ENCODE measurements around the gene BUD31.
"Not testable (repeated sequence)": the region's sequence is repeated elsewhere in the genome, so short reads cannot be mapped to it uniquely, and the experiment has no call there.

Gene BUD31

DNA sequence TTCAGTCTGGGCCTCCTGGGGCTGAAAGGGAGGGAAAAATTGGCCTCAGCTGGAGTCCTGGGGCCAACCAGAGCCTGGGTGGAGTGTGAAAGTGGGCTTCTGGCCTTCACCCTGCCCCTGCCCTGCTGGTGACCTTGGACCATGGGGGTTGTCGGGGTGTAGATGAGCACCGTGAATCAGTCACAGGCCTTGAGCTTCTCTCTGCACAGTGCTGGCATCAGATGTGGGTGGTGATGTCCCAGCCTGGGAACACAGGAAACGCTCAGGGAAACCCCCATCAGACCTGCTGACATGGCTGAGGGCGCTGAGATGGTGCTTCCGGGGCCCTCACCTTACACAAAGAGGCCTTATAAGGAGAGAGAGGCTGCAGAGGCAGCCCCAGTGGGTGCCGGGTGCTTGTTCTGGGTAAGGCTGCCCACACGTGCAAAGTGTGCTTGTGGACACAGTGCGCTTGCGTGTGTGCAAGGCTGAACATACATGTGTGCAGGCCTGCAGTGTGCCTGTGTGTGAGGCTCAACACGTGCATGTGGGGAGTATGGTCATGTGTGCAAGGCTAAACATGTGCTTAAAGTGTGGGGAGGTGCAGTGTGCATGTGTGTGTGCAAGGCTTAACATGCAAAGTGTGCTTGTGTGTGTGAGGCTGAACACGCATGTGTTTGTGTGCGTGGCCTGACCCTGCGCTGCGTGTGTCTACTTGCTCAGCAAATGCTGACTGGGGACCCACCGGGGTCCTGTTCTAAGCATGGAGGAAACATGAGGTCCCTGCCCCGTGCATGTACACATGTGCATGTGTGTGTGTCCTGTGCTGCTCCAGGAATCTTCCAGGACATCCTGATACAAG, 27.7 kb upstream of the BUD31 start:
- peak; percentile 91 for DNase-seq

DNA sequence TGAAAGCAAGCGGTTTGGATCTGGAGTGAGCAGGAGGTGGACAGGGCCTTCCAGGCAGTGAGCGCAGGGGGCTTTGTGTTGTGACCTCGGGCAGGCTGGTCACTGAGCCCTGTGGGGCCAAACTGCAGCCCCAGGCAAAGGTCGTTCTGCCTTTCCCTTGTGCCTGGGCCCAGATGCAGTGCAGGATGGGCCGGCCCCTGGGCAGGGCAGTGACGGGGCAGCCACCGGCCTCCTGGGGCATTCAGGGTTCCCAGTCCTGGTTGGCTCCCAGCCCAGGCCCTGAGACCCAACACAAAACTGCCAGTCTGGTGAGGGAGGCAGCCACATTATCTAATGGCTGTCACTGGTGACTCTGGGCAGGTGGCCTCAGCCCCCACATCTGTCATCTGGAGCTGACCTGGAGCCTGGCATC, 27.1 kb upstream of the BUD31 start:
- no peak for DNase-seq

DNA sequence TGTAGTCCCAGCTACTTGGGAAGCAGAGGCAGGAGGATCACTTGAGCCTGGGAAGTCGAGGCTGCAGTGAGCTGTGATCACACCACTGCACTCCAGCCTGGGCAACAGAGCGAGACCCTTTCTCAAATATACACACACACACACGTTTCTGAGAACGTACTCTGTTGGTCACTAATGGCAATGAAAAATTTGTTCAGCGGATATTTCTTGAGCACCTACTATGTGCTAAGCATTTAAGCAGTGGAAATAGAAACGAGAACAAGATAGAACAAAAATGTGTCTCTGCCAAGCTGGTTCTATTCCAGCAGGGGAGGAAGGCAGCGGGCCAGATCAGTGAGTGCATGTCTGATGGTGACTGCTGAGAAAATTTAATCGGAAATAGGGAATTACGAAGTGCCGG, 25.6 kb upstream of the BUD31 start:
- DNase-seq, result no peak

DNA sequence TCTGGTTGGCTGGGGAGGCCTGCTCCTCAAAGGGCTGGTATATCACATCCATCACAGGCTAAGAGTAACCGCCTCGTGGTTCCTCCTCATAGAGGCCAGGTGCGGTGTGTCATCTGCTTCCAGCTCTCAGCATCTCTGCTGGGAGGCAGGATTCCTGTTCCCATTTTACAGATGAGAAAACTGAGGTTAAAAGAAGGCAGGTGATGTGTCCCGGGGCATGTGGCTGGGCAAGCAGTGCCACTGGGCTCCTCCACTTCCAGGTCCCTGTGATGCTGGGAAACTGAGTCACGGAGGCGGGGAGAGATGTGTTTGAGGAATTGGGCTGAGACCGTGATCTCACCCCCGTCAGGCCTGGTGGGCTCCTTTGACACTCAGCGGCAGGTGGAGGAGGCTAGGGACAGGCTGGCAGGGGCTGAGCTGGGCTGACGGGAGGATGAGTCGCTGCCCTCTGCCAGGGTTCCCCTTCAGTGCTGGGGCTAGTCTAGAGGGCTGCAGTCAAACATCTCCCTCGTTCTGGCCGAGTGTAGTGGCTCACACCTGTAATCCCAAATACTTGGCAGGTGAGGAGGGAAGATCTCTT, 24.9 kb upstream of the BUD31 start:
- DNase-seq, result no peak

DNA sequence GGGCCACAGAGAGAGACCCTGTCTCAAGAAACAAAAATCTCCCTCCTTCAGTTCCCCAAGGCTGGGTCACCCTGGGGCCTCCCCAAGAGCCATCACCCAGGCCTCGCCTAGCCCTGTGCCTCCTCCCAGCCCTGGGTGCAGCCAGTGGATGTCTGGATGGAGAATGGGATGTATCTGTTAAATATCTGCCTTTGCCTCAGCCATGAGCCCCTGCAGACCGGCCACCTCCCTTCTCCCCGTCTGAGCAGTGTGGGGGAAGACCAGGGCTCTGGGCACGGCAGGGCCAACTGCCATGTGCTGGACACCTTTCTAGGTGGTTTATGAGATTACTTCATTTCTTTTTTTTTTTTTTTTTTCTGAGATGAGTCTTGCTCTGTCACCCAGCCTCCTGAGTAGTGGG, 24.2 kb upstream of the BUD31 start:
- no peak for DNase-seq

DNA sequence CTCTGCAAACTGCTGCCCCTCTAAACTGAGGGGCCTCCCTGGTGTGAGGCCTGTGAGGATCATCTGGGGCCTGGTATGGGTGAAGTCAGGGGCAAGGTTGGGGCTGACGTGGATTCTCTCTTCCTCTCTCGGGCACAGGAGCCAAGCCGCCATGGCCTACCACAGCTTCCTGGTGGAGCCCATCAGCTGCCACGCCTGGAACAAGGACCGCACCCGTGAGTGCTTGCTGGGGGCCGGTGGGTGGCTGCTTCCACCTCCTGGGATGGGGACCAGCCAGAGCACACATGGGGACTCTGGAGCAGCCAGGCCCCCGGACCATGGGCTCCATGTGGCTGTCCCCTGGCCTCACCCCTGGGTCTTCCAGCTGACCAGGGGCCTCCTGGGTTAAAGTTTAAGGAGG, 23.2 kb upstream of the BUD31 start:
- DNase-seq, result no peak

DNA sequence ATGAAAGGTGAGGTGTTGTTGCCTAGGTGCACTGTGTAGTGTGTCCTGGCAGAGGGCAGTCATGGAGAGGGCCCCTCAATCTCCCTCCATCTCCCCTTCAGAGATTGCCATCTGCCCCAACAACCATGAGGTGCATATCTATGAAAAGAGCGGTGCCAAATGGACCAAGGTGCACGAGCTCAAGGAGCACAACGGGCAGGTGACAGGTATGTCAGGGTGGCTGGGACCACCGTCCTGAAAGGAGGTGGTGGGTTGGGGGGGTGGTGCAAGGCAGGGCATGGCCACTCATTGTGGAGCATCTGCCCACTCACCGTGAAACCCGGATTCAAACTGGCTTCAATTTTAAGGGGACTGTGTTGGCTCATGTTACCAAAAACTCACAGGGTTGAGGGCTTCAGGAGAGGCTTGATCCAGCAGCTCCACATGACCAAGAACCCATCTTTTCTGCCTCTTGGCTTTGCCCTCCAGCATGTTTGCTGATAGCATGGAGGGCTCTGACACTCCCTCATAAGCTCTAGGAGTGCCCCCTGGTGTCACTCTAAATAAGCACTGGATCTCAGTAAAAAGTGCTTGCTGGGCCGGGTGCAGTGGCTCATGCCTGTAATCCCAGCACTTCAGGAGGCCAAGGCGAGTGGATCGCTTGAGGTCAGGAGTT, 22.1 kb upstream of the BUD31 start:
- peak; percentile 32 for DNase-seq

DNA sequence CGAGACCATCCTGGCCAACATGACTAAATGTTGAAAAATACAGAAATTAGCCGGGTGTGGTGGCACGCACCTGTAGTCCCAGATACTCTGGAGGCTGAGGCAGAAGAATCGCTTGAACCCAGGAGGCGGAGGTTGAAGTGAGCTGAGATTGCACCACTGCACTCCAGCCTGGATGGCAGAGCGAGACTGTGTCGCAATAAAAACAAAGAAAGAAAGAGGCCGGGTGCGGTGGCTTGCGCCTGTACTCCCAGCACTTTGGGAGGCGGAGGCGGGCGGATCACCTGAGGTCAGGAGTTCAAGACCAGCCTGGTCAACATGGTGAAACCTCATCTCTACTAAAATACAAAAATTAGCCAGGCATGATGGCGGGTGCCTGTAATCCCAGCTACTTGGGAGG, 21.5 kb upstream of the BUD31 start:
- not testable (repeated sequence) for DNase-seq

DNA sequence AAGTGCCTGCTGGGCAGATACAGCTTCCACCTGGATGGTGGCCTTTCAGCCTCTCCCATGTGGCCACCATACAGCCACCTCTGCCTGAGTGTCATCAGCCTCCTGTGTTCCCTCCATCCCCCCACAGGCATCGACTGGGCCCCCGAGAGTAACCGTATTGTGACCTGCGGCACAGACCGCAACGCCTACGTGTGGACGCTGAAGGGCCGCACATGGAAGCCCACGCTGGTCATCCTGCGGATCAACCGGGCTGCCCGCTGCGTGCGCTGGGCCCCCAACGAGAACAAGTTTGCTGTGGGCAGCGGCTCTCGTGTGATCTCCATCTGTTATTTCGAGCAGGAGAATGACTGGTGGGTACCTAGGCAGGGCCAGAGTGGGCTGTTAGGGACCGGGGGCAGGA, 20.9 kb upstream of the BUD31 start:
- no peak for DNase-seq

DNA sequence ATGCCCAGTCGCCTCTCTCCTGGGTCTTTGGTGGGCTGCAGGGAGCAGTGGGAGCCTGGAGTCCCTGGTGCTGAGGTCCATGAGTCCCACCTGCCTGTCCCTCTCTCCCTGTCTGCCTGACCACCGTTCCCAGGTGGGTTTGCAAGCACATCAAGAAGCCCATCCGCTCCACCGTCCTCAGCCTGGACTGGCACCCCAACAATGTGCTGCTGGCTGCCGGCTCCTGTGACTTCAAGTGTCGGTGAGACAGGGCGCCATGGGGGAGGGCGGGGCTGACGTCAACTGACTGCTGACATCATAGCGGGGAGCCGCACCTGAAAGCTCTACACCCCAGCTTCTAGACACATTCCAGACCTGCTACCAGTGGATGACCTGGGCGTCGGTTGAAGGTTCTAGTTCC, 19.0 kb upstream of the BUD31 start:
- DNase-seq, result no peak

DNA sequence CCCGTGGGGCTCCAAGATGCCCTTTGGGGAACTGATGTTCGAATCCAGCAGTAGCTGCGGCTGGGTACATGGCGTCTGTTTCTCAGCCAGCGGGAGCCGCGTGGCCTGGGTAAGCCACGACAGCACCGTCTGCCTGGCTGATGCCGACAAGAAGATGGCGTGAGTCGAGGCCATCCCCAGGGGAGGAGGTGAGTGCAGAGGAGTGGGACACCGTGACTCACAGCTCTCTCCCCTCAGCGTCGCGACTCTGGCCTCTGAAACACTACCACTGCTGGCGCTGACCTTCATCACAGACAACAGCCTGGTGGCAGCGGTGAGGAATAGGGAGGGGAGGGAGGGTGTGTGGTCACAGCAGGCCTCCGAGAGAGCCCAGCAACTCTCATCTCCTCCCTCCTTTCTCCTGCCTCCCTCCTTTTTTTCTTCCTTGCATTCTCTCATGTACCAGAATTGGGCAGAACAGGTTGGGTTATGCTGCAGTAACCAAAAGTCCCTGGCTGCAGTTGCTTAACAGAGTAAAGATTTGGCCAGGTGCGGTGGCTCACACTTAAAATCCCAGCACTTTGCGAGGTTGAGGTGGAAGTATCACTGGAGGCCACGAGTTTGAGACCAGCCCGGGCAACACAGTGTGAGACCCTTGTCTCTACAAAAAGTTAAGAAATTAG, 17.7 kb upstream of the BUD31 start:
- DNase-seq, result no peak

DNA sequence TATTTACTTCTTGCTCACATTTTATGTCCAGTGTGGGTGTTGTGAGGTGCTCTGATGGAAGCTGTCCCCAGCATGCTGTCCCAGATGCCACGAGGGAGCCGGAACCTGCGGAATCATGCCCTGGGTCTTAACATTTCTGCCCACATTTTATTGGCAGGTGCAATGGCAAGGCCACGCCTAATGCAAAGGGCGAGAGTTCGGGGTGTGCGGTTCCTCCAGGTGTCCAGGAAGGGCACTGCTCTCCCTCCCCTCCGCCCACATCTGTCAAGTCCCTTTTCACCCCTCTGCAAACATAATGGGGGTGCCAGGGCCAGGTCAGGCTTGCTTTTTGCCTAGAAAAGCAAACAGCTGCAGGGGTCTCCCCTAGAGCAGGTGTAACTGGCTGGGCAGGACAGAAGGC, 16.7 kb upstream of the BUD31 start:
- DNase-seq, result no peak

DNA sequence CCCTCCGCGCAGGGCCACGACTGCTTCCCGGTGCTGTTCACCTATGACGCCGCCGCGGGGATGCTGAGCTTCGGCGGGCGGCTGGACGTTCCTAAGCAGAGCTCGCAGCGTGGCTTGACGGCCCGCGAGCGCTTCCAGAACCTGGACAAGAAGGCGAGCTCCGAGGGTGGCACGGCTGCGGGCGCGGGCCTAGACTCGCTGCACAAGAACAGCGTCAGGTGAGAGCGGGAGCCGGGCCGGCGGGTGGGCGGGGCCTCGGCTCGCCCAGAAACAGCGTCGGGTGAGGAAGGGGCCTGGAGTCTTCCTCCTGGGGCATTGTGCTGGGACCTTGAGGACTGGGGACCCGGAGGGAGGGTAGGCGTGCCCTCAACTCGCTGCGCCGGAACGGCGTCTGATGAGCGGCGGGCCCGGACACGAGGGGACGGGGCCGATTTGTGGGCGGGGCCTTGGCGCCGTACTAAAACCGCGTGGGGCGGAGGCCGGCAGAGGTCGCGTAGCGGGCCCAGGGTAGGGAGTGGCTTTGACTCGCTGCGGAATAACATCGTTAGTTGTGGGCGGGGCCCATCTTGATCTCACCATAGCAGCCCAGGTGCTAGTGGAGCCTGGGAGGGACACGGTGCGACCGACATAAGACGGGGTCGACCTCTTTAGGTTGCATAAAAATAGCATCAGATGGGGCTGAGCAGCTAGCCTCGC, 16.0 kb upstream of the BUD31 start:
- peak; percentile 78 for DNase-seq

DNA sequence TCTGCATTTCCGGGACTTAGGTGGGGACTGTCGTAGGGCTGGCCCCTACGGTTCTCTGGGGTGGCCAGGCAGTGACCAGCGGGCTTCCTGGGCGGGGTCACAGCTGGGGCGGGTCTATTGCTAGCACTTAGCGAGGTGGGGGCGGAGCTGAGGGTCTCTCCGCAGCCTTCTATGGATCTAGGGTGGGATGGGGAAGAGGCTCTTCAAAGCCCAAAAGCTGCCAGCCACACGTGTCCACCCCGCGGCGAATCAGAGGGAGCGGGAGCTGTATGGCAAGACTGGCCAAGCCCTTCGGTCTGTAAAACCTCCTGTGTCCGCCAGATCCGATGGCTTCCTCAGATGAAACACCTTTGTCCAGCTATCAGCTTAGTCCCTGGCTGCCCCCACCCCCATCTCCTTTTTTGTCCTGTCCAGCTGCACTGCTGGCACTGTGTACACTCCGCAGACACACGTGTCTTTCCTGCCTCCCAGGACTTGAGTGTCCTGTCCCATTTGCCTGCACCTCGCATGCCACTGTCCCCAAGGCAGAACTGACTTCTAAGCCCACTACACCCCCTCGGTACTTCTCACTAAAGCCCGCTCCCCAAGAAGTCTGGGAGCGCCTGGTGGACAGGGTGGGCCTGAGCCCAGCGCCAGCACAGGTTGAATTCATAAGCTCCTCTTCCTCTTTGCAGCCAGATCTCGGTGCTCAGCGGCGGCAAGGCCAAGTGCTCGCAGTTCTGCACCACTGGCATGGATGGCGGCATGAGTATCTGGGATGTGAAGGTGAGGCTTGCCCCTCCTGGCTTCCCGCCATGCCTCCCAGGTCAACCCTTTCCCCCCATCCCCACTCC, 15.2 kb upstream of the BUD31 start:
- DNase-seq, result no peak

DNA sequence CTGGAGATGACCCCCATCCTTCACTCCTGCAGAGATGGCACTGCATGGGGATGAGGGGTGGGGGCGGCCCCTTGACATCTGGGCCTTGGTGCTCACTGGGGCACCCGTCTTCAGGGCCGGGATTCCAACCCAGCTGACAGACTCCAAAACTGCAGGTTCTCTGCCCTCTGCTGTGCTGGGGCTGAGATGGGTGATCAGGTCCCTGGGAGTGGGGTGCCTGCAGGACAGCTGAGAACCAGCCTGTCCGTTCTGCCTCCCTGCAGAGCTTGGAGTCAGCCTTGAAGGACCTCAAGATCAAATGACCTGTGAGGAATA, 14.6 kb upstream of the BUD31 start:
- no peak for DNase-seq

DNA sequence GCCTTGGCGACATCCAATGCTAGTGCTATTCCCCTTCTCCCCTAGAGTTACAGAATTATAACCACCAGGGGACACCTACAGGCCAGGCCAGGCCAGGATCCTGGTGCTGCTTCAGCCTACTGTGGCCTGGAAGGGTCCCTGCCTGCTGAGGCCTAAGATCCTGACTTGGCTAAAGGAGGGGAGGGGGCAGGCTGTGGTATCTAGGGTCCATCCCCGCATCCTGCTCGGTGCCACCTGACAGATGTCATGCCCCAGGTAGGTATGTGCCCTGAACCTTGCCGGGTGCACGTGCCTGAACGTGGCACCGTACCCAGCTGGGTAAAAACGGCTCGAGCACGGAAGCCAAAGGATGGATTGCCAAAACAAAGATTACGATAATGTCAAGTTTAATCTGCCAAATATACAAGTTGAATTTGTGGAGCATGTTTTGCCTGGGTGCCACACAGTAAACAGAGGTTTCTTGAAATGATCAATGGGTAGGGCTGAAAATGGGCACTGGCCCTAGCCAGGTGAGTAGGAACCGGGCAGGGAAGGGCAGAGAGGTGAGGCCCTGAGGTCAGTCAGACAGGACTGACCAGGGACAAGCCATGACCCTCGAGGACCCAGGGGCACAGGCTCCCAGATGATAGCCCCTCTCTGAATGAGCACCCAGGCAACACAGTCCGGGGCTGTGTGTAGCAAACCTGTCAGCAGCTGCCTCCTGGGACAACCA, 13.0 kb upstream of the BUD31 start:
- DNase-seq, result no peak

DNA sequence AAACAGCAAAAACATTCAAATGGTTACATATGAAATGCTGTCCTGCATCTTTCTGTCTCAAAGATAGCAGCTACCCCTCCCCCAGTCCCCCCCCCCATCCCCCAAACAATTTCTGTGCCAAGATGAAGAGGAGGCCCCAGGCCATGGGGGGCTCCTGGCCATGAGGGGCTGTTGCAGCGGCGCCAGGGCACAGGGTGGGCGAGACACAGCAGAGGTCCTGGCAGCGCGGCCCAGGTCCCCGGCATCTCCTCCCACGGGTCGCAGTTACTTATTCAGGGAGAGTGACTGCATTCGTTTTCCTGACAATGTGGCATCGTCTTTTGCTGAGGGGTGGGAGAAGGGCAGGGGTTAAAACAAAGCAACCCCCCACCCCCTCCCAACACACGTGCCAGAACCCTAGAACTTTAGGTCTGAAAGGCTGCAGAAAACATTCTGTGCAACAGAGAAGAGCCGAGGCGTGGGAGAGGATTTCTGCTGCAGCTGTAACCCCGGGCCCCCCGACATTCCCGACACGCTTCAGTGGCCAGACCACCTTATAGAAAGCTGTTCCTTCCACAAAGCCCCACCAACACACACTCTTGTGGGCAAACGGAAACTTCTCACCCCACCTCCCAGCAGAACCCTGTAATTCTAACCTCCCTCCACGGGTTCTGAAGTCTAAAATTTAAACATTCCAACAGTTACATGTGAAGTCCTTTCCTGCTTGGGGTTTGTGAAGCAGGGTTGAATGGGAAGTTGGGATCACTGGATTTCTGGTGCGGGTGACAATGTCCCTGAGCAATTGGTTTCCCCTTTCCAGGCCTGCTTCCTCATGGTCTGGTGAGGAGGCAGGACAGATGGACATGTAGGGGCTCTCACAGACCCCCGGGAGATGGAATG, 12.1 kb upstream of the BUD31 start:
- DNase-seq, result no peak

DNA sequence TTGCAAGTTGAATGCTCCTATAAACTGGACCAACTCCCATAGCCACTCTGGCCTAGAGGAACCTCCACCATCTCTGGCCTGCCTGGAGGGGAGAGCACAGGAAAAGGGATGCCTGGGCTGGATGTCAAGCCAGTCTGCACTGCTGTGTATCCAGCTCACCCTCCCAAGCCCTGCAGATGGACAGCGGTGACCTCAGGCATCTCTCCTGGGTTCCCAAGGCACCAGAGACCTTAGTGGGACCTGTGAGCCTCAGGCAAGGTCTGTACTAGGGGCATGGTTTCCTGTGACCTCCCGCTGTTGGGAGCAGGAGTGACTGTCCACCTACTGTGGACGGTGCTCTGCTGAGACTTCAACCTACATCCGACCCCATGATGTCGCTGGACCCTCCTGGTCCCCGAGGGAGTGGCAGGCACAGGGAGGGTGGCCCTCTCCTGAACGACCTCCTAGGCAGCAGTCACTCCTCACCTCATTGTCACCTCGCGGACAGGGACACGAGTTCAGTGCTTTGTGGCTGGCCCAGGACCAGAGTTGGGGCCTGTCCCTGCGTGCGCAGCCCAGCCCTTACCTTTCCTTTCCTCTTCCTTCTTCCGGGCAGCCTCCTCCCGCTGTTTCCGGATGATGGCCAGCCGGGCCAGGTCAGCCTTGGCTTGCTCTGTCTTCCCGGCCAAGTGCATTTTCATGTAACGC, 11.3 kb upstream of the BUD31 start:
- no peak for DNase-seq

DNA sequence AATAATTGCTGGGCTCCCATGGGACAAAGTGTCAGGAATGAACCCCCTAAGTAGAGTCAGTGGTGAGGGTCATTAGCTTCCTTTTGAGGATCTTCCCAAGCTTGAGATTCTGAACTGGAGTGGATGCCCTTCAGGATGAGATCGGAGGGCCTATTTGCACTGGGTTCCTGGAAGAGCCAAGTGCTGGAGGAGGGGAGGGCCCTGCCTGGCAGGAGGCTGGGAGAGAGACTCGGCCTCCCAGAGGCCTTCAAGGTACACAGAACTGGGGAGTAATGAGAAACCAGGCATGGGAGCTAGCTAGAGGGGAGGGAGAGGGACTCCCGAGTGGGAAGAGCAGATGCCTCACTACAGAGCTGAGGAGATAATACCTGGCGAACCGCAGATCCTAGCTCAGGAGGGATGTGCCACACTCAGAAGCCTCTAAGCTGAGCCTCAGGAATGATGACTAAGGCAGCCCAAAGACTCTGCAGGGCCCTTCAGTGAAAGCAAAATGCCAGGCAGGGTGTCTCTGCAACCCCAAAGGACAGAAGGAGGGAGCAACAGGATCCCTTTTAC, 9.8 kb upstream of the BUD31 start:
- no peak for DNase-seq

DNA sequence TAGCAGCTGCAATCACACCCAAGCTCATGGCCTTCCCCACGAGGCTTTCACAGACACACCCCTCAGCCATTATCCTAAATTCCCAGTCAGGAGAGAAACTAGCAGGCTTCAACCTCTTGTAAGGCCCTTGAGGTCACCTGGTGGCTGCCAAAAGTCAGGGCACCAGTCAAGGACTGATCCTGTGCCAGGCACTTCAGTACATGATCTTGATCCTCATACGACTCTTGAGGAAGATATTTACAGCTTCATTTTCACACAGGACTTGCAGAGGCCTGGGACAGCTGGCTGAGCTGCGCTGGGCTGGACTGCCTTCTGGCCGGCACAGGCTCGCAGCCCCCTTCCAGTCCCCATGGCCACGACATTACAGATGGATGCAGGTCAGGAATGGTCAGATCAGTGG, 9.2 kb upstream of the BUD31 start:
- no peak for DNase-seq

Data from effector CD4-positive, alpha-beta T cell (primary cell).